Bronchial epithelial cell (primary cell): ENCODE data around the gene SMC4. TPM values are rescaled to one million over a fixed set of nuclear protein-coding genes. Genes with fewer than 3 reads are reported as not detected.

Source experiments
- DNase-seq: peaks from one replicate; pipeline ENCODE4 v3.0.0-alpha.2; 2010; ENCODE audit warnings: low read depth
- FAIRE-seq: peaks from 2 replicates; lab custom pipeline; 2011; peaks lifted over from hg19 to GRCh38; lab: Jason Lieb, UNC
- H3K27me3 ChIP-seq: 2 replicates; pipeline ENCODE4 v1.5.1; 2011; ENCODE audit warnings: low read length; ENCODE audit not compliant: control insufficient read depth, insufficient read depth
- H3K36me3 ChIP-seq: 2 replicates; pipeline ENCODE4 v1.5.1; 2011; ENCODE audit warnings: low read length; ENCODE audit not compliant: control insufficient read depth, insufficient read depth
- H3K4me3 ChIP-seq: 2 replicates; pipeline ENCODE4 v1.5.1; 2011; ENCODE audit warnings: mild to moderate bottlenecking, low read depth, low read length, control low read depth
- total RNA-seq: library from RNA; depleted of rRNA; stranded (reverse); fragments of >200 nt; gene quantifications from 2 replicates; pipeline ENCODE4 v1.2.1, GENCODE V29; 2014
- TF ChIP-seq, protein P1 (sequence below): IDR thresholded peaks from 2 replicates; pipeline ENCODE4 v1.5.1; 2011; ENCODE audit warnings: mild to moderate bottlenecking, moderate library complexity, low read length, control low read depth, inconsistent platforms; ENCODE audit not compliant: insufficient read depth, severe bottlenecking

The SMC4 gene
- total RNA-seq, 1 donor from 2014 or later: 12.1 TPM

DNA sequence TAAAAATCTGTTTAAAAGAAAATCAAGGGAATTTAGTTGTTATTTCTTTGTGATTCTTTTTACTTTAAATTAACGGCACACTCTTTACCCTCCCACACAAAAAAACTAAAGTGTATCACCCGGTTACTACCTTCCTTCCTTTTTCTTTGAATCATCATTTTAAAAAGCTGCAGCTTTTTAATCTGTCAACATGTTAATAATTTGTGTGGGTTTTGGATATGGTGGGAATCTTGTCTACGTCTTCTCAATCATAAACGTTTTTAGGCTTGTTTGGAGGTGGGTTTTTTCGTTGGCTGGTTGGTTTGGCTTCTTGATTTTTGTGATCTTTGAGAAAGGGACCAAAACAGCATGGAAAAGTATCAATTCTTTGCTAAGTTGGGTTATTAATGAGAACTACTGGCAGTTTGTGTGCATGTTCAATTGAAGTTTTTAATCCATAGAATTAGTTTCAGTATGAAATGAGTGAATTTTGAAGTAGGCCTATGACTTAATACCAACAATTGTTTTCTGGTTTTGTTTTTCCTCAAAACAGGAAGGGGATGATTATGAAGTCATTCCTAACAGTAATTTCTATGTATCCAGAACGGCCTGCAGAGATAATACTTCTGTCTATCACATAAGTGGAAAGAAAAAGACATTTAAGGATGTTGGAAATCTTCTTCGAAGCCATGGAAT lies 4.5 kb downstream of the SMC4 start:
- Histone ChIP-seq H3K36me3 (no peaks in the 10 kb centered on the region), H3K4me3 (no peak overlapping the region), H3K27me3 (no peaks in the 10 kb centered on the region)
- DNase-seq (no peak), FAIRE-seq (no peak)
- TF ChIP-seq, protein P1, sequence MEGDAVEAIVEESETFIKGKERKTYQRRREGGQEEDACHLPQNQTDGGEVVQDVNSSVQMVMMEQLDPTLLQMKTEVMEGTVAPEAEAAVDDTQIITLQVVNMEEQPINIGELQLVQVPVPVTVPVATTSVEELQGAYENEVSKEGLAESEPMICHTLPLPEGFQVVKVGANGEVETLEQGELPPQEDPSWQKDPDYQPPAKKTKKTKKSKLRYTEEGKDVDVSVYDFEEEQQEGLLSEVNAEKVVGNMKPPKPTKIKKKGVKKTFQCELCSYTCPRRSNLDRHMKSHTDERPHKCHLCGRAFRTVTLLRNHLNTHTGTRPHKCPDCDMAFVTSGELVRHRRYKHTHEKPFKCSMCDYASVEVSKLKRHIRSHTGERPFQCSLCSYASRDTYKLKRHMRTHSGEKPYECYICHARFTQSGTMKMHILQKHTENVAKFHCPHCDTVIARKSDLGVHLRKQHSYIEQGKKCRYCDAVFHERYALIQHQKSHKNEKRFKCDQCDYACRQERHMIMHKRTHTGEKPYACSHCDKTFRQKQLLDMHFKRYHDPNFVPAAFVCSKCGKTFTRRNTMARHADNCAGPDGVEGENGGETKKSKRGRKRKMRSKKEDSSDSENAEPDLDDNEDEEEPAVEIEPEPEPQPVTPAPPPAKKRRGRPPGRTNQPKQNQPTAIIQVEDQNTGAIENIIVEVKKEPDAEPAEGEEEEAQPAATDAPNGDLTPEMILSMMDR: no peak

DNA sequence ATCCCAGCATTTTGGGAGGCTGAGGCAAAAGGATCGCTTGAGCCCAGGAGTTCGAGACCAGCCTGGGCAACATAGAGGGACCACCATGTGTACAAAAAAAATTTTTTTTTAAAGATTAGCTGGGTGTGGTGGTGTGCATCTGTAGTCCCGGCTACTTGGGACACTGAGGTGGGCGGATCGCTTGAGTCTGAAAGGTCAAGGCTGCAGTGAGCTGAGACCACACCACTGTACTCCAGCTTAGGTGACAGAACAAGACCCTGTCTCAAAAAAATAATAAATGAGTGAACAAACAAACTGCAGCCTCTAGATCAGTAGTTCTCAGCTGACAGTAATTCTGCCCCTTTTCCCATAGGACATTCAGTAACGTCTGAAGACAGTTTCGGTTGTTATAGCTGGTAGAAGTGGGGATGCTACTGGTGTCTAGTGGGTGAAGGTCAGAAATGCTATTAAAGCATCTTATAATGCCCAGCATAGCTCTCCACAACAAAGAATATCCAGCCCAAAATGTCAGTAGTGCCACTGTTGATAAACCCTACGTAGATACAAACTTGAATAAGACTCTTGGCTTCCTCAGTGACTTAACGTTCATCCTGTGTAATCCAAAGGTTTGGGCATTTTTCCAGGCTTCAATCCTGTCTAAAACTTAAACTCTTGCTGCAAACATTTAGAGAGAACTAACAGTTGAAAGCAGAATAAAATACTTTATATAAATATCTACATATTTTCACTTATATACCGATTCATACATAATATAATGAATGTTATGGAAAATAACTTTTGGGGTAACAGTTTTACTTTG lies 10.6 kb downstream of the SMC4 start:
- no peak for FAIRE-seq
- H3K36me3 ChIP-seq: no peaks in the 10 kb centered on the region
- DNase-seq: no peak

GRCh38 chr3:160412477-160412876 lies 13.0 kb downstream of the SMC4 start:
- no peak for DNase-seq
- H3K36me3 ChIP-seq: no peaks in the 10 kb centered on the region
- no peaks in the 10 kb centered on the region for H3K27me3 ChIP-seq
- H3K4me3 ChIP-seq: no peak overlapping the region
- TF ChIP-seq, protein P1: no peak
- FAIRE-seq: no peak

More for the DNA sequence above, 10.6 kb downstream of the SMC4 start:
- TF ChIP-seq, protein P1: no peak
- H3K4me3 ChIP-seq: no peak overlapping the region
- no peaks in the 10 kb centered on the region for H3K27me3 ChIP-seq

- no peaks in the 10 kb centered on the region for H3K27me3 ChIP-seq
- H3K36me3 ChIP-seq: peaks cover 1% of the 10 kb centered on the region
- H3K4me3 ChIP-seq: no peak overlapping the region
- FAIRE-seq (no peak), DNase-seq (peak; percentile 74)
- TF ChIP-seq, protein P1: peak; percentile 62
These were observed 14.3 kb downstream of the SMC4 start for GRCh38 chr3:160413613-160414248.

DNA sequence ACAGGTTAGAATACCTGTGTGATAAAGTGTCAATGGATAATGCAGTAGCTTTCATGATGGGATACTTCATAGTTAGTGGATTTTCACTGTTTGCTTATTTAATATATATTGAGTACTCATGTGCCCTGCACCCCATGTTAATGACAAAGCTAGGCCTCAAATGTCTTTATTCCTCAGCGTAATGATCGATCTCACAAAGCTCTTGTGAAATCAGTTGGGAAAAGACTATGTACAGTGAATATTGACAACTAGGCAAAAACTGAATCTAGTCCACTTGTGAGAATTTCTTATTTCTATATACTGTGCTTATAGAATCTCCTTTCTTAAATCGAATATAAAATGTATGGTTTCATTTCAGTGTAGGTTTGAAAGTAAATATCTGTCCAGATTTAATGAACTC lies 17.9 kb downstream of the SMC4 start:
- Histone ChIP-seq H3K27me3 (no peaks in the 10 kb centered on the region), H3K36me3 (peaks cover 1% of the 10 kb centered on the region), H3K4me3 (no peak overlapping the region)
- TF ChIP-seq, protein P1: no peak
- DNase-seq (no peak), FAIRE-seq (no peak)
